HUDEP-2 (cell line): Measurements from ENCODE around the gene TROAP.
"Not testable (repeated sequence)": the region's sequence is repeated elsewhere in the genome, so short reads cannot be mapped to it uniquely, and the experiment has no call there.

Source experiments
- DNase-seq, 76 experiments: peaks; one replicate each; lab custom pipeline; 2025; ENCODE audit not compliant: unreplicated experiment in 76 of 76; lab: John Stamatoyannopoulos, UW

TROAP gene

GRCh38 chr12:49322708-49323523 lies at the start of gene TROAP:
Gene TROAP (plus strand): TSS chr12:49323255. CDS start chr12:49323609, 354 bp downstream.
- DNase-seq: peak in 75 of 76 experiments; percentile 48 to 99 (median 97)

GRCh38 chr12:49273726-49274395 lies 49.2 kb upstream of the TROAP start:
- DNase-seq: no peak

- no peak for DNase-seq
These were observed 48.5 kb upstream of the TROAP start for GRCh38 chr12:49274396-49275069.

GRCh38 chr12:49276304-49277290 lies 46.5 kb upstream of the TROAP start:
- no peak for DNase-seq

GRCh38 chr12:49277466-49277865 lies 45.6 kb upstream of the TROAP start:
- DNase-seq: no peak

- DNase-seq: no peak
These were observed 43.3 kb upstream of the TROAP start for GRCh38 chr12:49279706-49280159.

GRCh38 chr12:49280545-49280944 lies 42.5 kb upstream of the TROAP start:
- DNase-seq: not testable (repeated sequence)

- DNase-seq: no peak
These were observed 40.8 kb upstream of the TROAP start for GRCh38 chr12:49282302-49282701.

GRCh38 chr12:49282740-49283375 lies 40.2 kb upstream of the TROAP start:
- not testable (repeated sequence) for DNase-seq

GRCh38 chr12:49283541-49284429 lies 39.3 kb upstream of the TROAP start:
- DNase-seq: no peak

- no peak for DNase-seq
These were observed 38.4 kb upstream of the TROAP start for GRCh38 chr12:49284672-49285071.

- DNase-seq: no peak
These were observed 35.2 kb upstream of the TROAP start for GRCh38 chr12:49287876-49288275.

- peak in 36 of 76 experiments; percentile 5 to 56 (median 34) for DNase-seq
These were observed 34.6 kb upstream of the TROAP start for GRCh38 chr12:49288412-49288853.

GRCh38 chr12:49288922-49289555 lies 34.0 kb upstream of the TROAP start:
- DNase-seq: no peak

GRCh38 chr12:49292729-49293055 lies 30.4 kb upstream of the TROAP start:
- no peak for DNase-seq

GRCh38 chr12:49293056-49293956 lies 29.7 kb upstream of the TROAP start:
- no peak for DNase-seq

- DNase-seq: no peak
These were observed 28.8 kb upstream of the TROAP start for GRCh38 chr12:49294086-49294803.
